ENCODE results near the gene PRKACA.

PRKACA gene

DNA sequence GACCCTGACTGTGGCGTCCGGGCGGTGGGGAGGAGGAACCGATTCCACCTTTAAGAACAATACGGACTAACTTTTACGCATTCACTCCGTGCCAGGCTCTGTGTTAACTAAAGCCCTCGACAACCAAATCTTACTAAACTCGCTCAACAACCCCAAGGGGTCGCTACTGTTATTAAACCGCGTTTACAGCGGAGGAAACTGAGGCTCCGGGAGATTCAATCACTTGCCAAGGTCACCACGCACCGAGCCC lies 28.2 kb downstream of the PRKACA start:
- no peak for TF ChIP-seq EZH2phosphoT487 (IDR thresholded peaks at IDR 0.05; ENCODE audit: low read length)
- TF ChIP-seq EZH2 (optimal IDR thresholded peaks at IDR 0.05; ENCODE audit: low read depth, low read length): no peak
- Histone ChIP-seq H3K79me2 (ENCODE audit: low read length) (no peaks in the 10 kb centered on the region), H3K27ac (ENCODE audit: low read length) (no peak overlapping the region), H3K9ac (ENCODE audit: low read length) (no peak overlapping the region), H4K20me1 (ENCODE audit: insufficient read depth, low read length) (no peaks in the 10 kb centered on the region), H2AFZ (ENCODE audit: low read length) (no peak overlapping the region), H3F3A (ENCODE audit: insufficient read depth, low read length) (no peaks in the 10 kb centered on the region; the same call in 1 of the 2 replicates), H3K36me3 (replicated peaks; ENCODE audit: insufficient read depth, low read length) (no peaks in the 10 kb centered on the region), H3K4me3 (ENCODE audit: low read length) (peak overlapping the region; percentile 37; the same call in 1 of the 2 replicates), H3K9me2 (replicated peaks; ENCODE audit: insufficient read depth, low read length) (no peaks in the 10 kb centered on the region), H3K9me3 (replicated peaks; ENCODE audit: insufficient read depth, low read length) (no peaks in the 10 kb centered on the region), H3K4me2 (ENCODE audit: low read depth, low read length) (peak overlapping the region; percentile 57; the same call in 1 of the 2 replicates), H3K4me1 (ENCODE audit: low read length) (peaks cover 3% of the 10 kb centered on the region; the same call in 1 of the 2 replicates), H3K27me3 (replicated peaks; ENCODE audit: insufficient read depth, low read length) (no peaks in the 10 kb centered on the region)
- no peak for DNase-seq

DNA sequence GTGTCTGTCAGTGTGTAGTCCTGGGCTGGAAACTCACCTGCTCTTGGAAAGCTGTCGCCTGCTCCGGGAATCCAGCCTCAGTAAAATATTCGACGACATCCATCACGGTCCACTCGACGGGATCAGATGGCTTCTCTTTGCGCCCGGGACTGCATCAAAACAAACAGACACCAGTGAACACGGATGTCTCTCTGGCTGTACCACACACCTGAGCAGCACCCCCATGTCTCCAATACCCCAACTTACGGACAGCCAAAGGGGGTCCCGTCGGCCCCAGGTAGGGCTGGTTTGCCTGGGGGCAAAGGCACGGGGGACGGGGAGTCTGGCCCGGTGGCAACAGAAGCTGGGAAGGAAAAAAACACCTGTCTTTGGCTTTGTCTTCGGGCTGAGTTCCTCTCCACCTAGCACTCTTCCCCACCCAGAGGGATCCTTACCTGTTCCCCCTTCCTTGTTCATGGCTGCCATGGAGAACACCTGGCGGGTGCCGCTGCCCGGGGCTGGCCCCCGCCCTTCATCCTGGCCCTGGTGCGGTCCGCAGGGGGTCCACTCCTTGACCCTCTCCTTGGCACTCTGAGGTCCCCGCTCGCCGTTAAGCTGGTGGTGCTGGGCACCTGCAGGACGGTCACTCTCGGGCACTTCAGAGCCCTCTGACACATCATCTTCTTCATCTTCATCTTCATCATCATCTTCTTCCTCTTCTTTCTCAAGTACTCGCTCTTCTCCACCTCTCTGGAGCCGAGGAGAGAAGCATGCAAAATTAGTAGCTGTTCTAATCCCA lies 28.7 kb downstream of the PRKACA start:
- H3F3A ChIP-seq (ENCODE audit: insufficient read depth, low read length): no peaks in the 10 kb centered on the region; the same call in 1 of the 2 replicates
- no peaks in the 10 kb centered on the region for H3K36me3 ChIP-seq (replicated peaks; ENCODE audit: insufficient read depth, low read length)
- no peaks in the 10 kb centered on the region for H3K9me3 ChIP-seq (replicated peaks; ENCODE audit: insufficient read depth, low read length)
- no peaks in the 10 kb centered on the region for H3K27me3 ChIP-seq (replicated peaks; ENCODE audit: insufficient read depth, low read length)
- H3K4me1 ChIP-seq (ENCODE audit: low read length): peaks cover 3% of the 10 kb centered on the region; the same call in 1 of the 2 replicates
- no peak overlapping the region for H3K27ac ChIP-seq (ENCODE audit: low read length)
- no peak for DNase-seq
- TF ChIP-seq, protein P1, sequence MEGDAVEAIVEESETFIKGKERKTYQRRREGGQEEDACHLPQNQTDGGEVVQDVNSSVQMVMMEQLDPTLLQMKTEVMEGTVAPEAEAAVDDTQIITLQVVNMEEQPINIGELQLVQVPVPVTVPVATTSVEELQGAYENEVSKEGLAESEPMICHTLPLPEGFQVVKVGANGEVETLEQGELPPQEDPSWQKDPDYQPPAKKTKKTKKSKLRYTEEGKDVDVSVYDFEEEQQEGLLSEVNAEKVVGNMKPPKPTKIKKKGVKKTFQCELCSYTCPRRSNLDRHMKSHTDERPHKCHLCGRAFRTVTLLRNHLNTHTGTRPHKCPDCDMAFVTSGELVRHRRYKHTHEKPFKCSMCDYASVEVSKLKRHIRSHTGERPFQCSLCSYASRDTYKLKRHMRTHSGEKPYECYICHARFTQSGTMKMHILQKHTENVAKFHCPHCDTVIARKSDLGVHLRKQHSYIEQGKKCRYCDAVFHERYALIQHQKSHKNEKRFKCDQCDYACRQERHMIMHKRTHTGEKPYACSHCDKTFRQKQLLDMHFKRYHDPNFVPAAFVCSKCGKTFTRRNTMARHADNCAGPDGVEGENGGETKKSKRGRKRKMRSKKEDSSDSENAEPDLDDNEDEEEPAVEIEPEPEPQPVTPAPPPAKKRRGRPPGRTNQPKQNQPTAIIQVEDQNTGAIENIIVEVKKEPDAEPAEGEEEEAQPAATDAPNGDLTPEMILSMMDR (IDR thresholded peaks at IDR 0.05; ENCODE audit: low read length): no peak
- TF ChIP-seq EZH2 (optimal IDR thresholded peaks at IDR 0.05; ENCODE audit: low read depth, low read length): no peak
- no peak for TF ChIP-seq EZH2phosphoT487 (IDR thresholded peaks at IDR 0.05; ENCODE audit: low read length)
- no peaks in the 10 kb centered on the region for H4K20me1 ChIP-seq (ENCODE audit: insufficient read depth, low read length)
- H3K4me2 ChIP-seq (ENCODE audit: low read depth, low read length): peak overlapping the region; percentile 57; the same call in 1 of the 2 replicates
- no peak overlapping the region for H3K4me3 ChIP-seq (ENCODE audit: low read length)
- H3K9me2 ChIP-seq (replicated peaks; ENCODE audit: insufficient read depth, low read length): no peaks in the 10 kb centered on the region
- H3K79me2 ChIP-seq (ENCODE audit: low read length): no peaks in the 10 kb centered on the region
- H3K9ac ChIP-seq (ENCODE audit: low read length): no peak overlapping the region
- H2AFZ ChIP-seq (ENCODE audit: low read length): no peak overlapping the region

DNA sequence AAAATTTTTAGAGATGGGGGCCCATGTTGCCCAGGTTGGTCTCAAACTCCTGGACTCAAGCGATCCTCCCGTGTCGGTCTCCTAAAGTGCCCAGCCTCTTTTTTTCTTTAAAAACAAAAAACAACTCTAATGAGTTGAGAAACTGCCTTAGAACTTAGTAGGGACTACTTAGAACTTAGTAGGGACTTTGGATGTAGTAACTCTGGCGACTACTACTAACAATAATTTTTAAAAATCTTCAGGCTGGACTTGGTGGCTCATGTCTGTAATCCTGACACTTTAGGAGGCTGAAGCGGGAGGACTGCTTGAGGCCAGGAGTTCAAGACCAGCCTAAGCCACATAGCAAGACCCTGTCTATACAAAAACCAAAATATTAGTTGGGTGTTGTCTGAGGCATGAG lies 31.5 kb downstream of the PRKACA start:
- H4K20me1 ChIP-seq (ENCODE audit: insufficient read depth, low read length): no peaks in the 10 kb centered on the region
- H3K4me3 ChIP-seq (ENCODE audit: low read length): no peak overlapping the region
- no peak for DNase-seq
- H3K9me3 ChIP-seq (replicated peaks; ENCODE audit: insufficient read depth, low read length): no peaks in the 10 kb centered on the region
- no peaks in the 10 kb centered on the region for H3K27me3 ChIP-seq (replicated peaks; ENCODE audit: insufficient read depth, low read length)
- no peaks in the 10 kb centered on the region for H3K9me2 ChIP-seq (replicated peaks; ENCODE audit: insufficient read depth, low read length)
- H3K27ac ChIP-seq (ENCODE audit: low read length): no peak overlapping the region
- no peak overlapping the region for H3K9ac ChIP-seq (ENCODE audit: low read length)
- no peaks in the 10 kb centered on the region for H3K36me3 ChIP-seq (replicated peaks; ENCODE audit: insufficient read depth, low read length)
- H3K4me2 ChIP-seq (ENCODE audit: low read depth, low read length): no peak overlapping the region
- no peak overlapping the region for H2AFZ ChIP-seq (ENCODE audit: low read length)
- H3K79me2 ChIP-seq (ENCODE audit: low read length): no peaks in the 10 kb centered on the region; the same call in 1 of the 2 replicates
- H3F3A ChIP-seq (ENCODE audit: insufficient read depth, low read length): no peaks in the 10 kb centered on the region; the same call in 1 of the 2 replicates
- no peak for TF ChIP-seq EZH2 (optimal IDR thresholded peaks at IDR 0.05; ENCODE audit: low read depth, low read length)
- TF ChIP-seq EZH2phosphoT487 (IDR thresholded peaks at IDR 0.05; ENCODE audit: low read length): no peak
- TF ChIP-seq, protein P1 (IDR thresholded peaks at IDR 0.05; ENCODE audit: low read length): no peak
- H3K4me1 ChIP-seq (ENCODE audit: low read length): peaks cover 6% of the 10 kb centered on the region
